ENCODE data around the gene ZNF212.
"Not testable (repeated sequence)": the region's sequence is repeated elsewhere in the genome, so short reads cannot be mapped to it uniquely, and the experiment has no call there.

ZNF212 gene

DNA sequence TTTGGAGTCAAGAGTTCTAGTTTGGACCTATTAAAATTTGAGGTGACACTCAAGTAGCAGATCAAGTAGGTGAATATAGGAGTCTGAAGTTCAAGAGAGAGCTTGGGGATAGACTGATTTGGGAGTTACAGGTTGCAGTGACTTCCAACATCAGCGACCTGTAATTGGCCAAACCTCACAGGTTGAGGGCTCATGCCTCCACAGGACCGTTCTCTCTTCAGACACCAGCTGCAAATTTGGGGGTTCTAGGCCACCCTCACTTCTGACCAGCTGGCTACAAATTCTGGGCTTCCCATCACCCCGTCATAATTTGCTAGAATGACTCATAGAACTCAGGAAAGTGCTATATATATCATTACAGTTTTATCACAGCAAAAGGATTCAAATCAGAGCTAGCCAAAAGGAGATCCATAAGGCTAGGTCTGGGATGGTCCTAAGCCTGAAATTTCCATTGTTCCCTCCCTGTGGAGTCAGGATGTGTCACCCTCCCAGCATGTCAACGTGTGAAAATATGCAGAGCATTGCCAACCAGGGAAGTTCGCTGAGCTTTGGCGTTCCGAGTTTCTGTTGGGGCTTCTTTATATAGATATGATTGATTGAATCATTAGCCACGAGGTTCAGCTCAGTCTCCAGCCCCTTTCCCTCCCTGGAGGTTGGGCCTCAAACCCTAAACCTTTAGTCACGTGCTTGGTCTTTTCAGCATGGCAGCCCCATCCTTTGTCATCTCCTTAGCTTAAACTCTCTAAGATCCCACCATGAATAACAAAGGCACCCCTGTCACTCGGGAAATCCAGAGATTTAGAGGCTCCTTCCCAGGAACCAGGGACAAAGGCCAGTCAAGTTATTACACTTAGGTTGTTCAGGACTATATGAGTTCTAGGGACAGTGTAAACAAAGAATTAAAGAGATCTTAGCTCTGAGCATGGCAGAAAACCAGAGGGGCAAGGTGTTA lies 20.7 kb upstream of the ZNF212 start:
- peak; percentile 25 for DNase-seq (ENCODE audit: low read depth)

DNA sequence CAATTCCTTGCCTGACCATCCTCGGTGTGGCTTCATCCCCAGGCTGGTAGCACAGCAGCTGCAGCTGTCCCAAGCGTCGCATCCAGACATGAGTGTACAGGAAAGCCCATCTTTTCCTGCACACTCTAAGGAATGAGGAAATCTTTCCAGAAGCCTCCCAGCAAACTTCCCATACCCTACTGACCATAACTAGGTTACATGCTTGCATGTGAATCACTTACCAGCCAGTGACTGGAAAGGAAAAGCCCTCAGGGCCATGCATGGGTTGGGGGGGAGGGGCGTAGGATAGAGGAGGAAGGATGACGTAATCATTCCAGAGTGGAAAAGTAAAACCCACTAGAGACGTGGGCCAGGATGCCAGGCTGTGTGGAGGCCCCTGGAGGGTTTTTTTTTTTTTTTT lies 18.9 kb upstream of the ZNF212 start:
- peak; percentile 90 for DNase-seq (ENCODE audit: low read depth)

GRCh38 chr7:149223176-149223575 lies 16.3 kb upstream of the ZNF212 start:
- DNase-seq (ENCODE audit: low read depth), result no peak

DNA sequence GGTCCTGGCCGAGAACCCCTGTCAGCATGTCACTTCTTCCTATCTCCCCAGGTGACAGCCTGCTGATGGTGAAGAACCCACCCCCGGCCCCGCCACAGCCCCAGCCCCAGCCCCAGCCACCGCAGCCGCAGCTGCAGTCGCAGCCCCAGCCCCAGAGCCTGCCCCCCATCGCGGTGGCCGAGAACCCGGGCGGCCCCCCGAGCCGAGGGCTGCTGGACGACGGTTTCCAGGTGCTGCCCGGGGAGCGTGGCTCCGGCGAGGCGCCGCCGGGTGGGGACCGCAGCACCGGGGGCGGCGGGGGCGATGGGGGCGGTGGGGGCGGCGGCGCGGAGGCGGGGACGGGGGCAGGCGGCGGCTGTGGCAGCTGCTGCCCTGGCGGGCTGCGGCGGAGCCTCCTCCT lies 15.7 kb upstream of the ZNF212 start:
- no peak for DNase-seq (ENCODE audit: low read depth)

DNA sequence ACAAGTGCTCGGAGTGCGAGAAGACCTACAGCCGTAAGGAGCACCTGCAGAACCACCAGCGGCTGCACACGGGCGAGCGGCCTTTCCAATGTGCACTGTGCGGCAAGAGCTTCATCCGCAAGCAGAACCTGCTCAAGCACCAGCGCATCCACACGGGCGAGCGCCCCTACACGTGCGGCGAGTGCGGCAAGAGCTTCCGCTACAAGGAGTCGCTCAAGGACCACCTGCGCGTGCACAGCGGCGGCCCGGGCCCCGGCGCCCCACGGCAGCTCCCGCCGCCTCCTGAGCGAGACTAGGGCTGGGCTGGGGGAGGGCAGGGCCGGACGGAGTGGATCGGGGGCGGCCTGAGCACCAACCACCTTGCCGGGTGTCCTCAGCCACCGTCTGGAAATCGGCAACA lies 15.1 kb upstream of the ZNF212 start:
- no peak for DNase-seq (ENCODE audit: low read depth)

GRCh38 chr7:149225106-149225505 lies 14.3 kb upstream of the ZNF212 start:
- no peak for DNase-seq (ENCODE audit: low read depth)

DNA sequence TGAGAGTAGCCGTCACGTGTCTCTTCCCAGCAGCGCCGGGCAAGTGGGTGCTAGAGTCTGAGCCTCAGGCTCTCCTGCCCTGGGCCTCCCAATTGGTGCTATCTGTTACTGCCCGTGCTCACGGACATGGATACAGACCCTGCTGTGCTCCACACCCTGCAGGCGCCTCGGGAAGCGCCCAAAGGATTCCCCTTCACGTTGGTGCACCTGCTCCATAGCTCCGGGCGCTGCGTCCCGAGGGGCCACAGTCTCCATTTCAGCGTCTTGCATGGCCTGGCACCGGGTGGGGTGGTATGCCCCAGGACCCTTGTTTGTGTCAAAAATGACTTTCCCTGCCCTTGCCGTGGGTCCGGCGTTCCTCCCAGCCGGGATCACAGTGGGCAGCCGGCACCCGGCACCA lies 13.8 kb upstream of the ZNF212 start:
- no peak for DNase-seq (ENCODE audit: low read depth)

DNA sequence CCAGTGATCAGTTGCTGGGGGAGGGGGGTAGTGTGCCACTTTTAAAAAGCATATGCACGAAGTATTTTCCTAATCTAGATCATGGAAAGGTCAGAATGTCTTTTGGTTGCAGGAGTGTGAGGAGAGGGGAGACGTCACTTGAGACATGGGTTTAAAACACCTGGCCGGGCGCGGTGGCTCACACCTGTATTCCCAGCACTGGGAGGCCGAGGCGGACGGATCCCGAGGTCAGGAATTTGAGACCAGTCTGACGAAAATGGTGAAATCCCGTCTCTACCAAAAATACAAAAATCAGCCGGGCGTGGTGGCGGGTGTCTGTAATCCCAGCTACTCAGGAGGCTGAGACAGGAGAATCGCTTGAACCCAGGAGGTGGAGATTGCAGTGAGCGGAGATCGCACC lies 13.1 kb upstream of the ZNF212 start:
- DNase-seq (ENCODE audit: low read depth), result not testable (repeated sequence)

DNA sequence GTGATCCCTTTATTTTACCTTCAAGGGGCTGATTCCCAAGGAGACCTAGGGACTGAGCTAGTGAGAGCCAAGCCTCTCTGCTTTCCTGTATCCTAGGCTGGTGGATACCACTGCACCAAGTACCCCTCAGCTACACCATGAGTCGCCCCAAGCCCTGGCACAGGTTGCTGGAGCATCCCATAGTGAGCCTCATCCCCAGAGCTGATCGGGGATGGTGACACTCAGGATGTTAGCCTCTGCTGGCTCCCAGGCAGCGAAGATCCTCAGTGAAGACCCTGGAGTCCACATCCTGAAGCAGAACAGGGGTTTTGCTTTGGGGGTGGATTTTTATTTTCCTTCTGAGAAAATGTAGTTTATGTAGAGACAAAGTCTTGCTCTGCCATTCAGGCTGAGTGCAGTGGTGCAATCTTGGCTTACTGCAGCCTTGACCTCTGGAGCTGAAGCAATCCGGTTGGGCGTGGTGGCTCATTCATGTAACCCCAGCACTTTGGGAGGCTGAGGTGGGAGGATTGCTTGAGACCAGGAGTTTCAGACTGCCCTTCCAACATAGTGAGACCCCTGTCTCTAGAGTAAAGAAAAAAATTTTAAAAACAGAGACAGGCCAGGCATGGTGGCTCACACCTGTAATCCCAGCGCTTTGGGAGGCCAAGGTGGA lies 12.5 kb upstream of the ZNF212 start:
- DNase-seq (ENCODE audit: low read depth), result no peak

GRCh38 chr7:149228831-149229471 lies 10.5 kb upstream of the ZNF212 start:
- no peak for DNase-seq (ENCODE audit: low read depth)

DNA sequence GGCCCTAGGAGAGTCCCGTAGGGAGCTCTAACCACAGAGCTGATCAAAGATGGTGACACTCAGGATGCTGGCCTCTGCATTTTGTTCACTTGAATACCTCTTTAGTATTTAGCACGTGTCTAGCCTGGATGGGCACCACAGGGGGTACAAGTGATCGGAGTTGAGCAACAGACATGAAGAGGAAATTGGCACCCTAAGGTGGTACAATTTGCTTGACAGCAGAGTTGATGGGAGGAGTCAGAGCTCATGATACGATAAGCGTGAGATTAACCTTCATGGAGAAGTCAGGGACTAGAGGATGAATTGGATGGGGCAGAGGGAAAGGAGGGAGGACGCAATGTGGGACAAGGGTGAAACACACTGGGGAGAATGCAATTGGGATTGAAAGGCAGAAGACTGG lies 9.9 kb upstream of the ZNF212 start:
- DNase-seq (ENCODE audit: low read depth), result no peak

DNA sequence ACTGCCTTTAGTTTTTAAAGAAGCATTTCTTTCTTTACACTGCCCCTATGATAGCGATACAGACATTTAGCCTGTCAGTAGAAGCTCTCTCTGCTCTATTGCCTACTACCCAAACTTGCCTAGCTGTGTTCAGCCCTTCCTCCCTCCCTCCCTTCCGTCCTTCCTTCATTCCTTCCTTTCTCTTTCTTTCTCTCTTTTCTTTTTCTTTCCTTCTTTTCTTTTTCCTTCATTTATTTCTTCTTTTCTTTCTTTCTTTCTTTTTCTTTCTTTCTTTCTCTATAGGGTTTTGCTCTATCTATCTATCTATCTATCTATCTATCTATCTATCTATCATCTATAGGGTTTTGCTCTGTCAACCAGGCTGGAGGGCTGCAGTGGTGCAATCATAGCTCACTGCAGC lies 7.1 kb upstream of the ZNF212 start:
- no peak for DNase-seq (ENCODE audit: low read depth)

- DNase-seq (ENCODE audit: low read depth), result peak; percentile 96
These were observed 5.7 kb upstream of the ZNF212 start for GRCh38 chr7:149233655-149234204.

DNA sequence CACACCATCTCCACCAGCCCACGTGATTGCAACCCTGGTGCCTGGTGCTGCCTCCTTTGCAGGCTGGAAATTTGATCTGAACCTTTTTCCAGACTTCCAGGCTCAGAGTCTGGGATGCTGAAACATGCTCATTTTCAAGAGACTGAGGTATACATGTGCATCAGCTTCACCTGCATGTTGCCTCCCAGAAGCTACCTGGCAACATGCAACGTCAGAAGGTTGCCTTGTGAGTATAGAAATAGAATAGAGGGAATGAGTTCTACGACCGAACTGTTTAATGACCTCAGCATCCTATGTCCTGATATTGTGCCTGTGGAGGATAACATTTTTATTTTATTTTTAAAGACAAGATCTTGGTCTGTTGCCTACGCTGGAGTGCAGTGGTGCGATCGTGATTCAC lies 1.9 kb upstream of the ZNF212 start:
- no peak for DNase-seq (ENCODE audit: low read depth)

DNA sequence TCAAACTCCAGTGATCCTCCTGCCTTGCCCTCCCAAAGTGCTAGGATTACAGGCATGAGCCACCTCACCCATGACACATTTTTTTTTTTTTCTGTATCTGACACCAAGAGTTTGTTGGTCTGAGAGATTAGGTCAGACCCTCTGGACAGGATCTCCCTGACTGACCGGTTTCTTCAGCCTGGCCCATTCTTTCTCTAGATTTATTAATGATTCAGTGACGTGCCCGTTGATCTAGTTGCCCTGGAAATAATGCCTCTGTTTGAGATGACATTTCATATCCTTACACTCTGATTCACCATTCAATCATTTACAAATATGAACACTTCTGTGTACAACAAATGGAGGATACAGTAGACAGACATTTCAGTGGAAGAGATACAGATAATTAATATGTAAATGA lies 1.4 kb upstream of the ZNF212 start:
- DNase-seq (ENCODE audit: low read depth), result peak; percentile 42

DNA sequence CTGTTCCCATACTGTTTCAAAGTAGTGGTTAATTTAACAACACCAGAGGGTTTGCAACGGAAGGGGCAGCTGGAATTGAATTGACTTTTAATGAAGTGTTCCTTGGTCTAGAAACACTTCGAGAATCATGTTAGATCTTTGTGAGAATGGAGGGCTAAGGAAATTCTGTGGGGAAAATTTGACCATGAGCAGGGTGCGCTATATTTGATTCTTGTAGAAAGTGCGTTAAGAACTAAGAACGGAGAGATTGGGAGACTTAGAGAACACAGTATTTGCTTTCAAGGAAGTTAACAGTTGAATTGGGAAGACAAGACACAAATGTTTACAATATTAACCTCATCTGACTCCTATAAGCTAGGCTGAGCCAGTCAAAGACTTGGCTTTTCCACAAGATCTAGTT lies 1.2 kb downstream of the ZNF212 start:
- DNase-seq (ENCODE audit: low read depth), result no peak

- no peak for DNase-seq (ENCODE audit: low read depth)
These were observed 2.2 kb downstream of the ZNF212 start for GRCh38 chr7:149241696-149242095.

DNA sequence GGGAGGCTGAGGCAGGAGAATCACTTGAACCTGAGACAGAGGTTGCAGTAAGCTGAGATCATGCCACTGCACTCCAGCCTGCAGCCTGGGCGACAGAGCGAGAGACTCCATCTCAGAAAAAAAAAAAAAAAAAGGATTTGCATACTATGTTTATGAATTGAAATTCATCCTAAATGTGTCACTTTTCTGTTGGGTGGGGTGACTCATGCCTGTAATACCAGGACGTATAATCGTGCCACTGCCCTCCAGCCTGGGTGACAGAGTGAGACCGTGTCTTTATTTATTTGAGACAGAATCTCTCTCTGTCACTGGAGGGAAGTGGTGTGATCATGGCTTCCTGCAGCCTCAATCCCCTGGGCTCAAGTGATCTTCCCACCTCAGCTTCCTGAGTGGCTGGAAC lies 5.8 kb downstream of the ZNF212 start:
- DNase-seq (ENCODE audit: low read depth), result peak; percentile 91

DNA sequence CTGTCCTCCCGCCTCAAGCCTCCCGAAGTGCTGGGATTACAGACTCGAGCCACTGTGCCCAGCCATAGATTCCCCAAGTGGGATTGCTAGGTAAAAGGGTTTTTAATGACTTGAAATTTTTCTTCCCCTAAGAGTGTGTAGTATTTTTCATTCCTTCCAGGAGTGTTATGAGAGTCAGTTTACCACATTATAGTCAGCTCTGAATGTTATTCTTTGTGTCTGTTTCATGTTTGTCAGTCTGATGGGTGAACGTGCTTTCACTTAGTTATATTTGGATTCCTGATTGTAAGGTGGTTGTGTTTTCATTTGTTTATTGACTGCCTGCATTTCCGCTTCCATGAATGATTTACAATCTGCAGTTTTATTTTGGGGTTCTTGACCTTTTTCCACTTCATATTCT lies 6.3 kb downstream of the ZNF212 start:
- DNase-seq (ENCODE audit: low read depth), result no peak

- no peak for DNase-seq (ENCODE audit: low read depth)
These were observed 9.3 kb downstream of the ZNF212 start for GRCh38 chr7:149248777-149249176.

DNA sequence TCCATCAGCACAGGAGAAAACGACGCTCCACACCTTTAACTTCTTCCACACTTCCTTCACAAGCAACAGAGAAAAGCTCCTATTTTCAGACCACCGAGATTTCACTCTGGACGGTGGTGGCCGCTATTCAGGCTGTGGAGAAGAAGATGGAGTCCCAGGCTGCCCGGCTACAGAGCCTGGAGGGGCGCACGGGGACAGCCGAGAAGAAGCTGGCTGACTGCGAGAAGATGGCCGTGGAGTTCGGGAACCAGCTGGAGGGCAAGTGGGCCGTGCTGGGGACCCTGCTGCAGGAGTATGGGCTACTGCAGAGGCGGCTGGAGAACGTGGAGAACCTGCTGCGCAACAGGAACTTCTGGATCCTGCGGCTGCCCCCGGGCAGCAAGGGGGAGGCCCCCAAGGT lies 10.7 kb downstream of the ZNF212 start:
- not testable (repeated sequence) for DNase-seq (ENCODE audit: low read depth)

GRCh38 chr7:149251518-149251917 lies 12.1 kb downstream of the ZNF212 start:
- DNase-seq (ENCODE audit: low read depth), result not testable (repeated sequence)

GRCh38 chr7:149252378-149252777 lies 12.9 kb downstream of the ZNF212 start:
- DNase-seq (ENCODE audit: low read depth), result no peak

Data from ELR (cell line).